AG09309 (cell line): ENCODE results near the gene GIPC2.

Source experiments
- DNase-seq: peaks from one replicate; pipeline ENCODE4 v3.0.0-alpha.2; 2010; ENCODE audit warnings: low read depth
- H3K4me3 ChIP-seq: 2 replicates; pipeline ENCODE4 v1.5.1; 2011; ENCODE audit warnings: mild to moderate bottlenecking, low read depth, low read length, moderate library complexity; ENCODE audit not compliant: control insufficient read depth
- TF ChIP-seq, protein P1 (sequence below): IDR thresholded peaks from 2 replicates; pipeline ENCODE4 v1.5.1; 2011; ENCODE audit warnings: mild to moderate bottlenecking, low read depth, low read length, inconsistent platforms; ENCODE audit not compliant: insufficient read depth, control insufficient read depth; ENCODE audit errors: missing control alignments

The GIPC2 gene

DNA sequence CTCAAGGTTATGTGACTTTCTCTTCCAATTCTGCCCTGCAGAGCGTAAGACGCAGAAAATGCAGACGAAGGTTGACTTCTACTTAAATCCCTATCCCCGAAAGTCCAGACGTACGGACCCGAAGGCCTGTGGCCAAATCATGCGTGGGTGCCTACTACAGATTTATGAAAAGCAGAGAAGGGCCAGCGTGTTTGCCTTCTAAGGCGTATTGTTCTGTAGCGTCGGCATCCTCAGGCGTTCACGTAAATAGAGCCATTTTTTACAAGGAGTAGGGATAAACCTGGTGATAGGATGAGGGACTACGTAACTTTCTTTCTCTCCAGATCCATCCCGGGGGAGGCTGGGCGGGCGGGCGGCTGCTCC lies 222 bp upstream of the GIPC2 start:
- TF ChIP-seq, protein P1, sequence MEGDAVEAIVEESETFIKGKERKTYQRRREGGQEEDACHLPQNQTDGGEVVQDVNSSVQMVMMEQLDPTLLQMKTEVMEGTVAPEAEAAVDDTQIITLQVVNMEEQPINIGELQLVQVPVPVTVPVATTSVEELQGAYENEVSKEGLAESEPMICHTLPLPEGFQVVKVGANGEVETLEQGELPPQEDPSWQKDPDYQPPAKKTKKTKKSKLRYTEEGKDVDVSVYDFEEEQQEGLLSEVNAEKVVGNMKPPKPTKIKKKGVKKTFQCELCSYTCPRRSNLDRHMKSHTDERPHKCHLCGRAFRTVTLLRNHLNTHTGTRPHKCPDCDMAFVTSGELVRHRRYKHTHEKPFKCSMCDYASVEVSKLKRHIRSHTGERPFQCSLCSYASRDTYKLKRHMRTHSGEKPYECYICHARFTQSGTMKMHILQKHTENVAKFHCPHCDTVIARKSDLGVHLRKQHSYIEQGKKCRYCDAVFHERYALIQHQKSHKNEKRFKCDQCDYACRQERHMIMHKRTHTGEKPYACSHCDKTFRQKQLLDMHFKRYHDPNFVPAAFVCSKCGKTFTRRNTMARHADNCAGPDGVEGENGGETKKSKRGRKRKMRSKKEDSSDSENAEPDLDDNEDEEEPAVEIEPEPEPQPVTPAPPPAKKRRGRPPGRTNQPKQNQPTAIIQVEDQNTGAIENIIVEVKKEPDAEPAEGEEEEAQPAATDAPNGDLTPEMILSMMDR, result no peak
- no peak for DNase-seq
- peak overlapping the region; percentile 56 for H3K4me3 ChIP-seq

DNA sequence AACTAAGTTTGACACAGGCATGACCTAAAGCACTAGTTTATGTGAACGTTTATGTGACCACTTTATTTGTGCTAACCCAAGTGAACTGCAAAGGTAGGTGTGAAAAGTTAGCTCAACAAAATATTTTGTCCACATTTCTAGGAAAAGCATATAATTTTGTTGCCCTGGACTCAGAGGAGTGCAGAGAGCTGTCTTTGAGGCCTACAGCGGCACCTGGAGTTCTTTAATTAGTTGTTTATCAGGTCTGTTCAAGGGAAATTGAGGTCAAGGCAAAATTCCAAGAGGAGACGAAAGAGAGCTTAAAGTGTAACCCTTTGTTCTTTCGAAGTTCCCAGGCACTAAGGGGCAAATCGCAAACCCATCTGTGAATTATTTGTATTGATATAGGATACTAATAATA lies 1.3 kb downstream of the GIPC2 start:
- H3K4me3 ChIP-seq, result no peak overlapping the region
- TF ChIP-seq, protein P1, result no peak
- no peak for DNase-seq

- no peak for DNase-seq
- H3K4me3 ChIP-seq, result no peak overlapping the region
- TF ChIP-seq, protein P1, result no peak
These were observed 1.9 kb downstream of the GIPC2 start for GRCh38 chr1:78047631-78048030.

DNA sequence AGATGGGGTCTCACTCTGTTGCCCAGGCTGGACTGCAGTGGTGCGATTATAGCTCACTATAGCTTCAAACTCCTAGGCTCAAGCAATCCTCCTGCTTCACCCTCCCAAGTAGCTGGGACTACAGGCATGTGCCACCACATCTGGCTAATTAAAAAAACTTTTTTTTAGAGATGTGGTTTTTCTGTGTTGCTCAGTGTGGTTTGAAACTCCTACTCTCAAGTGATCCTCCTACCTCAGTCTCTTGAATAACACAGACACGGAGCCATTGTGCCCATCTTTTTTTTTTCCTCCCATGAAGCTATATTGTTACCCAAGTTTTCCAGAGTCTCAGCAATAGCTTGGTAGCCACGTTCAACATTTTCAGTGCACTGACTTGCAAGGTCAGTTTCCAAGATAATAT lies 2.7 kb downstream of the GIPC2 start:
- H3K4me3 ChIP-seq, result no peak overlapping the region
- no peak for DNase-seq
- TF ChIP-seq, protein P1, result no peak

GRCh38 chr1:78049396-78049795 lies 3.6 kb downstream of the GIPC2 start:
- no peak overlapping the region for H3K4me3 ChIP-seq
- no peak for DNase-seq
- TF ChIP-seq, protein P1, result no peak

DNA sequence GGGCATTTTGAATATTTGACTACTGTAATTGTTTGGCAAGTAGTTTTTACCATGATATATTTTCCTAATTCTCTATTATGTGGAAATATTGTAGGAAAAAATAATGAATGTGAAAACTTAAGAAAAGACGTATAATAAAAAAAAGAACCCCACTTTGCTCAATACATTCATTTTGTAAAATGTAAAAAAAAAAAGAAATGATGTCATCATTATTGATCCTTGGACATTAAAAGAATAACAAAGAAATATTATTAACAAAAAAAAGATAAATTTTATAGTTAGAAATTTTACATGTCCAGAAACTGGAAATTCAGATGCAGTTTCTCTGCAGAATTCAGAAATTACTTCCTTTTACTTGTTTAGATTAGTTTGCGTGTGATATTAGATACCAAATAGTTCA lies 5.2 kb downstream of the GIPC2 start:
- no peak for DNase-seq
- TF ChIP-seq, protein P1, result no peak
- no peak overlapping the region for H3K4me3 ChIP-seq
